GM06990 (cell line): ENCODE data around the gene PRR12.

Experiments
- DNase-seq: peaks from one replicate; pipeline ENCODE4 v3.0.0-alpha.2; 2011; ENCODE audit not compliant: insufficient read length; ENCODE audit errors: extremely low read depth
- H3K27me3 ChIP-seq: replicated peaks from 2 replicates; pipeline ENCODE4 v1.6.0; 2011; ENCODE audit warnings: low read length; ENCODE audit not compliant: control insufficient read depth, insufficient read depth
- H3K36me3 ChIP-seq: 2 replicates; pipeline ENCODE4 v1.5.1; 2011; ENCODE audit warnings: low read length; ENCODE audit not compliant: control insufficient read depth, insufficient read depth
- H3K4me3 ChIP-seq: replicated peaks from 2 replicates; pipeline ENCODE4 v1.5.1; 2011; ENCODE audit warnings: low read depth, mild to moderate bottlenecking, control low read depth, low read length
- TF ChIP-seq, protein P1 (sequence below): IDR thresholded peaks from 2 replicates; pipeline ENCODE4 v1.5.1; 2011; ENCODE audit warnings: low read length, control low read depth, mild to moderate bottlenecking, inconsistent platforms; ENCODE audit not compliant: insufficient read depth, poor library complexity, severe bottlenecking

Gene PRR12, protein sequence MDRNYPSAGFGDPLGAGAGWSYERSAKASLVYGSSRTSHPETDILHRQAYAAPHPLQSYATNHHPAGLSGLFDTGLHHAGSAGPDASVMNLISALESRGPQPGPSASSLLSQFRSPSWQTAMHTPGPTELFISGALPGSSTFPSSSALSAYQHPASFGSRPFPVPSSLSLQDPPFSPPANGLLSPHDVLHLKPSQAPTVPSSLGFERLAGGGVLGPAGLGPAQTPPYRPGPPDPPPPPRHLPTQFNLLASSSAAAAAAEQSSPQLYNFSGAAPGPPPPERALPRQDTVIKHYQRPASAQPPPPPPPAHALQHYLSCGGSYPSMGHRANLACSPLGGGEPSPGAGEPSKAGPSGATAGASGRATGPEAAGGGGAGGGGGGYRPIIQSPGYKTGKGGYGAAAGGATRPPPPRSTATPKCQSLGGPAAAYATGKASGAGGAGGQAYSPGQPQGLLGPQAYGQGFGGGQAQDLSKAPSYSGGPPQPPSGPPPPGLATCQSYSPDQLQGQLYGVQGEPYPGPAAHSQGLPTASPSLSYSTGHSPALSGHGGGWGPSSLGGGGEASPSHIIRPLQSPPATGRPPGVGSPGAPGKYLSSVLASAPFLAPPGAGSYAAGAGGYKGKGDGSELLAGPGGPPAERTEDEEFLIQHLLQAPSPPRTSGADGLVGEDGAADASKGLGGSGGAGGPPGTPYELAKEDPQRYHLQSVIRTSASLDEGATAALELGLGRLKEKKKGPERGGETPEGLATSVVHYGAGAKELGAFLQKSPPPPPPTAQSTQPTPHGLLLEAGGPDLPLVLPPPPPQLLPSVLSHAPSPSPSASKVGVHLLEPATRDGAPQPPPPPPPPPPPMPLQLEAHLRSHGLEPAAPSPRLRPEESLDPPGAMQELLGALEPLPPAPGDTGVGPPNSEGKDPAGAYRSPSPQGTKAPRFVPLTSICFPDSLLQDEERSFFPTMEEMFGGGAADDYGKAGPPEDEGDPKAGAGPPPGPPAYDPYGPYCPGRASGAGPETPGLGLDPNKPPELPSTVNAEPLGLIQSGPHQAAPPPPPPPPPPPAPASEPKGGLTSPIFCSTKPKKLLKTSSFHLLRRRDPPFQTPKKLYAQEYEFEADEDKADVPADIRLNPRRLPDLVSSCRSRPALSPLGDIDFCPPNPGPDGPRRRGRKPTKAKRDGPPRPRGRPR (N-terminal part only)

DNA sequence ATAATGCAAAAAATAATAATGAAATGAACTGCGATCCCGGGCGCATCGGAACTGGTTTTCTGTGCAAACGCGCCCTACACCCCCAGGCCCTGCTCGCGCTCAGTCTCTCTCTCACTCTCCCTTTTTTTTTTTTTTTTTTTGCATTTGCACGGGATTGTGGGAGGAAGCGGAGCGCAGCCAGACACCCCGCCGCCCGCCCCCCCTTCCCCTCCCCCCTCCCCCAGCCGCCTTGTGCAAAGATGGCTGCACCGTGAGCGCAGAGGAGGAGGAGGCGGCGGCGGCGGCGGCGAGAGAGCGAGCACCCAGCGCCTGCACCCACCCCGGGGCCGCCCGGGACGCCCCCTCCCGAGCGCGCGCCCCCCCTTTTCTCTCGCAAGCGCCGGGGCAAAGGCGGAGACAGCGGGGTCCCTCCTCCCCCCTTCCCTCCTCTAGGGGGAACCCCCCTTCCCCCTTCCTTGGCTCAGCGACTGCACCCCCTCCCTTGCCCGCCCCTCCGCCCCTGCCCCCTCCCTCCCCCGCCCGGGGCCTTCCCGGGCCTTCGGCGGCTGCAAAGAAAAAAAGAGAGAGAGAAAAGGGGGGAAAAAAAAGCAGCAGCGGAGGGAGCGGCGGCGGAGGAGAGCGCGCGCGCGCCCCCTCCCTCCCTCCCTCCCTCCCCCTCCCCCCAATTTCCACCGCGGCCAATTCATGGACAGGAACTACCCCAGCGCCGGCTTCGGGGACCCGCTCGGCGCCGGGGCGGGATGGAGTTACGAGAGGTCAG lies at the start of gene PRR12:
TSS of gene PRR12 (plus strand) at position 212 of the 760 bp plus-strand sequence. CDS start at position 685, 473 bp downstream.
- peak within 1 kb of the TSS; percentile 78 for H3K4me3 ChIP-seq
- peaks cover 8% of the 10 kb centered on the region for H3K36me3 ChIP-seq
- TF ChIP-seq, protein P1, sequence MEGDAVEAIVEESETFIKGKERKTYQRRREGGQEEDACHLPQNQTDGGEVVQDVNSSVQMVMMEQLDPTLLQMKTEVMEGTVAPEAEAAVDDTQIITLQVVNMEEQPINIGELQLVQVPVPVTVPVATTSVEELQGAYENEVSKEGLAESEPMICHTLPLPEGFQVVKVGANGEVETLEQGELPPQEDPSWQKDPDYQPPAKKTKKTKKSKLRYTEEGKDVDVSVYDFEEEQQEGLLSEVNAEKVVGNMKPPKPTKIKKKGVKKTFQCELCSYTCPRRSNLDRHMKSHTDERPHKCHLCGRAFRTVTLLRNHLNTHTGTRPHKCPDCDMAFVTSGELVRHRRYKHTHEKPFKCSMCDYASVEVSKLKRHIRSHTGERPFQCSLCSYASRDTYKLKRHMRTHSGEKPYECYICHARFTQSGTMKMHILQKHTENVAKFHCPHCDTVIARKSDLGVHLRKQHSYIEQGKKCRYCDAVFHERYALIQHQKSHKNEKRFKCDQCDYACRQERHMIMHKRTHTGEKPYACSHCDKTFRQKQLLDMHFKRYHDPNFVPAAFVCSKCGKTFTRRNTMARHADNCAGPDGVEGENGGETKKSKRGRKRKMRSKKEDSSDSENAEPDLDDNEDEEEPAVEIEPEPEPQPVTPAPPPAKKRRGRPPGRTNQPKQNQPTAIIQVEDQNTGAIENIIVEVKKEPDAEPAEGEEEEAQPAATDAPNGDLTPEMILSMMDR, result no peak
- peak; percentile 85 for DNase-seq
- H3K27me3 ChIP-seq, result no peaks in the 10 kb centered on the region

DNA sequence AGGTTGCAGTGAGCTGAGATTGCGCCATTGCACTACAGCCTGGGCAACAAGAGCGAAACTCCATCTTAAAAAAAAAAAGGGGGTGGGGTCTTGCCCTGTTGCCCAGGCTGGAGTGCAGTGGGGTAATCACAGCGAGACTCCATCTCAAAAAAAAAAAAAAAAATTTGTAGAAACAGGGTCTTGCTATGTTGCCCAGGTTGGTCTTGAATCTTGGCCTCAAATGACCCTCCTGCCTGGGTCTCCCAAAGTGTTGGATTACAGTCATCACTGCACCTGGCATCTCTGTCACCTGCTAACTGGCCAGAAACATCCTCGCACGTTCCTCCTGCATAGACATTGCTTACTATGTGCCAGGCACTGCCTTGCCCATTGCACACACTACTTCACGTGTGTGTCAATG lies 49.1 kb upstream of the PRR12 start:
- TF ChIP-seq, protein P1, result no peak
- H3K27me3 ChIP-seq, result no peaks in the 10 kb centered on the region
- H3K36me3 ChIP-seq, result no peaks in the 10 kb centered on the region
- no peak for DNase-seq
- no peak overlapping the region for H3K4me3 ChIP-seq

DNA sequence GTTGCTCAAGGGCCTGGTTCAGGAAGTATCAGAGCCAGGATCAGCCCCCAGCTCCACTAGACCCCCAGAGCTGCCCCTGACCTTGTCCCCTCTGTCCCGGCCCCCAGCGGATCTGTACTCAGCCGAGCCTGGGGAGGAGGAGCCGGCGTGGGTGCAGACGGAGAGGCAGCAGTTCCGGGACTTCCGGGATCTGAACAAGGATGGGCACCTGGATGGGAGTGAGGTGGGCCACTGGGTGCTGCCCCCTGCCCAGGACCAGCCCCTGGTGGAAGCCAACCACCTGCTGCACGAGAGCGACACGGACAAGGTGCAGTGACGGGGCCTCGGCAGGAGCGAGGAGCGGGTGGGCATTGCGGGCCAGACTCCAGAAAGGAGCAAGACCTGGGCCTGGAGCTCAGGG lies 48.5 kb upstream of the PRR12 start:
- Histone ChIP-seq H3K27me3 (no peaks in the 10 kb centered on the region), H3K4me3 (no peak overlapping the region), H3K36me3 (no peaks in the 10 kb centered on the region)
- no peak for DNase-seq
- TF ChIP-seq, protein P1, result no peak

DNA sequence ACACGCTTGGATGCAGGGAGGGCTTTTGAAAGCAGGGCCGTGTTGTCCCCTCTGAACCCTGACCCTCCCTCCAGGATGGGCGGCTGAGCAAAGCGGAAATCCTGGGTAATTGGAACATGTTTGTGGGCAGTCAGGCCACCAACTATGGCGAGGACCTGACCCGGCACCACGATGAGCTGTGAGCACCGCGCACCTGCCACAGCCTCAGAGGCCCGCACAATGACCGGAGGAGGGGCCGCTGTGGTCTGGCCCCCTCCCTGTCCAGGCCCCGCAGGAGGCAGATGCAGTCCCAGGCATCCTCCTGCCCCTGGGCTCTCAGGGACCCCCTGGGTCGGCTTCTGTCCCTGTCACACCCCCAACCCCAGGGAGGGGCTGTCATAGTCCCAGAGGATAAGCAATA lies 48.0 kb upstream of the PRR12 start:
- DNase-seq, result no peak
- no peak overlapping the region for H3K4me3 ChIP-seq
- no peaks in the 10 kb centered on the region for H3K27me3 ChIP-seq
- TF ChIP-seq, protein P1, result no peak
- H3K36me3 ChIP-seq, result no peaks in the 10 kb centered on the region

DNA sequence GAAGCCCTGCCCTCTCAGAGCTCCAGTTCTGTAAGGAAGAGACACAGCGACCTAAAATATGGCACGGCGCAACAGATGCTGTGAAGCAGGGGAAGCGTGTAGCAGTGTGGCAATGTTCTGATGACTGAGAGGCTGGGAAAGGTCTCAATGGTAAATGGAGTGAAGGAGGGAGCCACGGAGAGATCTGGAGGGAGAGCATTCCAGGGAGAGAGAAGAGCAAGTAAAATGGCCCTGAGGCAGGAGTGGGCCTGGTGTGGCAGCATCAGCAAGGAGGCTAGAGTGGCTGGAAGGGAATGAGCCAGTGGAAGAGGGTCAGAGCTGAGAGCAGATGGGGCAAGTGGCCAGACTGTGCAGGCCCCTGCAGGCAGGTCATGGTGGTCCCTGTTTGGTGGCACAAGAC lies 46.8 kb upstream of the PRR12 start:
- Histone ChIP-seq H3K36me3 (no peaks in the 10 kb centered on the region), H3K27me3 (no peaks in the 10 kb centered on the region), H3K4me3 (no peak overlapping the region)
- DNase-seq, result no peak
- TF ChIP-seq, protein P1, result no peak
